Activated gamma-delta T cell treated with Interleukin-2 at 50 U/mL for 16 hours (primary cell): ENCODE measurements around the gene SLC10A4.

Experiments
- DNase-seq: peaks from one replicate; pipeline ENCODE4 v3.0.0-alpha.2; 2020

The SLC10A4 gene

GRCh38 chr4:48490012-48490679 is 7.0 kb downstream of the SLC10A4 start, which contains the start of gene ZAR1:
Gene ZAR1 (plus strand): TSS chr4:48490252. CDS start chr4:48490292, 40 bp downstream.
- DNase-seq: peak; percentile 4

GRCh38 chr4:48490680-48491513 is 7.8 kb downstream of the SLC10A4 start:
- DNase-seq: no peak

GRCh38 chr4:48491514-48492176 is 8.5 kb downstream of the SLC10A4 start:
- no peak for DNase-seq

- DNase-seq: no peak
These were observed 10.4 kb downstream of the SLC10A4 start for GRCh38 chr4:48493452-48494100.

GRCh38 chr4:48495941-48496340 is 12.8 kb downstream of the SLC10A4 start:
- DNase-seq: no peak

- DNase-seq: no peak
These were observed 15.8 kb downstream of the SLC10A4 start for GRCh38 chr4:48498895-48499294.

GRCh38 chr4:48499551-48500066 is 16.5 kb downstream of the SLC10A4 start:
- no peak for DNase-seq

GRCh38 chr4:48503233-48504025 is 20.3 kb downstream of the SLC10A4 start:
- DNase-seq: no peak

GRCh38 chr4:48504026-48504330 is 20.8 kb downstream of the SLC10A4 start:
- DNase-seq: no peak

- DNase-seq: no peak
These were observed 21.2 kb downstream of the SLC10A4 start for GRCh38 chr4:48504352-48504751.

GRCh38 chr4:48506716-48507115 is 23.6 kb downstream of the SLC10A4 start:
- DNase-seq: no peak

- no peak for DNase-seq
These were observed 26.4 kb downstream of the SLC10A4 start for GRCh38 chr4:48509543-48509942.

- DNase-seq: no peak
These were observed 35.0 kb downstream of the SLC10A4 start for GRCh38 chr4:48518143-48518542.

GRCh38 chr4:48526406-48526805 is 43.3 kb downstream of the SLC10A4 start:
- no peak for DNase-seq

GRCh38 chr4:48538358-48538757 is 55.2 kb downstream of the SLC10A4 start:
- DNase-seq: no peak
